Mucosa of rectum (tissue), 2 donors: ENCODE data around the gene INPP4B.

Source experiments
- H3K27ac ChIP-seq, 2 donors: one replicate each; pipeline ENCODE4 v1.7.0; 2013; ENCODE audit warnings: inconsistent platforms in 2 of 2, low read depth in 2 of 2, low read length in 2 of 2
- H3K27me3 ChIP-seq, 2 donors: one replicate each; pipeline ENCODE4 v1.7.0; 2013; ENCODE audit warnings: low read length in 2 of 2; ENCODE audit not compliant: control insufficient read depth in 2 of 2, insufficient read depth in 2 of 2
- H3K36me3 ChIP-seq, 2 donors: one replicate each; pipeline ENCODE4 v1.7.0; 2013; ENCODE audit warnings: low read length in 2 of 2; ENCODE audit not compliant: control insufficient read depth in 2 of 2, insufficient read depth in 2 of 2
- H3K4me1 ChIP-seq, 2 donors: one replicate each; pipeline ENCODE4 v1.7.0; 2013; ENCODE audit warnings: low read length in 2 of 2, mild to moderate bottlenecking in 1 of 2; ENCODE audit not compliant: control insufficient read depth in 2 of 2, insufficient read depth in 2 of 2
- H3K4me3 ChIP-seq, 2 donors: one replicate each; pipeline ENCODE4 v1.7.0; 2013; ENCODE audit warnings: low read length in 2 of 2
- H3K9ac ChIP-seq, 2 donors: one replicate each; pipeline ENCODE4 v1.7.0; 2013; ENCODE audit warnings: low read length in 2 of 2, low read depth in 1 of 2, mild to moderate bottlenecking in 1 of 2
- H3K9me3 ChIP-seq, 2 donors: one replicate each; pipeline ENCODE4 v1.7.0; 2013; ENCODE audit warnings: low read length in 2 of 2; ENCODE audit not compliant: control insufficient read depth in 2 of 2
- donor health status: healthy.
- donor health status: Normal muscosa, but diverticular disease.

INPP4B gene

DNA sequence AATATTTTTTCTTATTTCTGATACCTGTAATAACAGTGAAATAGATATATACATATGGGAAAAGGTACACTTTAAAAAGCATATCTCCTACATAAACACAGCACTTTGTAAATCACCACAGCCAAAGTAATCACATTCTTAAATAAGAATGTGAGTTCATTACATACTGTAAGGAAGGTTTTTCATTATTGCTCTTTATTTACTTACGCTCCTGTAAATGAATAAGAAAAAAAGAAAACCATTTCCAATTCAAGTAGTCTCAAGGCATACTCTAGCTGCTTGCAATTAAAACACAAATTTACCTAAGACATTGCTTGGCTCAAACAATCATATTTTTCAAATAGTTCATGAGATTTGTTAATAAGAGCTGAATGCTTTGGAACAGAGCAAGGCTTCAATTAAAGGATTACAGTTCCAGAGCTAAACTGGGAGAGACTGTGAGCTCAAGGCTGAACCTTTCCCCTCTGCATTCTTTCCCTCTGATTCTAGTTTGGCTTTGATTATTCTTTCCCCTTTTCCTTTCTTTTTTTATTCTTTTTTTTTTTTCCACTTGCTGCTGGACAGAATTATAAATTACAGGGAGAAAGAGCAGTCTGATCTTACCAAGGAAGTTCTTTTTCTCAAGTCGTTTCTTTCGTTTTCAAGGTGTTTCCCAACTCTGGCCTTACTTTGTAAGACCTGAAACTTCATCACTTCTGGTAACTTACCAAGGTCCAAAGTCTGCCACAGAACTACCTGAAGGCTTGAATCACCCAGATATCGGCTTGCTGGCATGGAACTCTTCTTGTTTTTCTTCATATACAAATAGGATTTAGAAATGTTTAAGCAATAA, 278.3 kb downstream of the INPP4B start:
- Histone ChIP-seq H3K27me3 (no peaks in the 10 kb centered on the region), H3K27ac (peak overlapping the region; percentile 61 to 82), H3K9ac (peak overlapping the region; percentile 27 to 59), H3K4me3 (peak overlapping the region; percentile 55 to 66), H3K9me3 (no peaks in the 10 kb centered on the region), H3K4me1 (peaks cover 0 to 18% of the 10 kb centered on the region in 2 donors), H3K36me3 (no peaks in the 10 kb centered on the region)

DNA sequence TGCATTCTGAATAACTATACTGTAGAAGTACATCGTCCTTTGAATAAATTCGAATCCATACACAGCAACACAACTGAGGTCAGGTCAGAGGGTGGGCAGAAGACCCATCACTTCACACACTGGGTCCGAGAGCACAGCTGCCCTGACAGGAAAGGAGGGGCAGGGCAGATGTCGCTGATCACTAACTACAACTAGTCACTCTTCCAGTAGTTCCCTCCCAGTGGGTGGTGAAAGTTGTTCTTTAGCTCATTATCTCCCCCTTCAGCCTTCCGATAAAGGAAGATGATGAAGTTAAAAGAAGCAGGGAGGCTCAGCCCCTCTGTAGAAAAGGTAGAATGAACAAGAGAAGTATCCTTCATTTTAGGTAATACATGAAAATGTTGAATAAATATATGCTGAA, 278.9 kb downstream of the INPP4B start:
- H3K27ac ChIP-seq, result peak overlapping the region; percentile 61 to 82
- H3K4me3 ChIP-seq, result peak overlapping the region; percentile 55 to 66

DNA sequence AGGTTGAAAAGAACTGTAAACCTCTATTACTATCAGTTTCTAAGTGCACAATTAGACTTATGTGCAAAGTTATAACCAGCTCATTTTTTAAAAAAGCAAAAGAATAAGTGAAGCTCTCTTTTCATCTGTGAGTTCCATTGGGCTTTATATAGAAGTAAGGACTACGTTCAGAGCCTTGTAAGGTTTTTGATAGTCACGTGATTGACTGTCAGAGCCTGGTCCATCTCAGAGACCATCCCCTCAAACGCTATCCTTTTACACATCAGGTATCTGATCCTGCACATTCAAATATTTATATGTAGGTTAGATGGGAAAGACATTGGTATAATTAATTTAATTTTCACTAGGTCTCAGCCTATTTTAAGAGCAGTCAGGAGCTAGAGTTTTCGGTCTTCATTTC, 279.3 kb downstream of the INPP4B start:
- no peaks in the 10 kb centered on the region for H3K9me3 ChIP-seq
- peak overlapping the region in 1 of 2 donors; percentile 46 for H3K9ac ChIP-seq
- H3K4me1 ChIP-seq, result peaks cover 0 to 18% of the 10 kb centered on the region in 2 donors
- H3K27me3 ChIP-seq, result no peaks in the 10 kb centered on the region
- peak overlapping the region; percentile 55 to 66 for H3K4me3 ChIP-seq
- peak overlapping the region; percentile 61 to 82 for H3K27ac ChIP-seq
- H3K36me3 ChIP-seq, result no peaks in the 10 kb centered on the region

More for the DNA sequence above, 278.9 kb downstream of the INPP4B start:
- peak overlapping the region in 1 of 2 donors; percentile 46 for H3K9ac ChIP-seq
- peaks cover 0 to 18% of the 10 kb centered on the region in 2 donors for H3K4me1 ChIP-seq
- H3K9me3 ChIP-seq, result no peaks in the 10 kb centered on the region
- H3K36me3 ChIP-seq, result no peaks in the 10 kb centered on the region
- H3K27me3 ChIP-seq, result no peaks in the 10 kb centered on the region

DNA sequence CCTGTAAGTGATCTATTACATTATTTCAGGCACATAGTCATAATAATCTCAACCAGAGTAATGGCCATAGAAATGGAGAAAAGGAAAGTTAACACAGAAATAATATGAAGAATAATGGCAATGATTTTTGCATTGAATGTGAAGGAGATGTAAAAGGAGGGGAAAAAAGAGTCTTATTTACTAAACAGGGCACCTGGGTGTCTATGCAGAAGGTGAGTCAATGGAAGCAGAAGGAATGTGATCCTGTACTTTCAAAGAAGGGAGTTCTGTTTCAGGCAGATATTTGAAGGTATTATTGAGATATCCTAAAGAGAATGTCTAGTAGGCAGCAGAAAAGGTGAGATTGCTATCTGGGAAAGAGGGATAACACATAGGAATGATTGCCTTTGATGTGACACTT, 279.9 kb downstream of the INPP4B start:
- H3K4me1 ChIP-seq, result peaks cover 0 to 18% of the 10 kb centered on the region in 2 donors
- peak overlapping the region; percentile 47 to 66 for H3K4me3 ChIP-seq
- no peaks in the 10 kb centered on the region for H3K27me3 ChIP-seq
- no peaks in the 10 kb centered on the region for H3K9me3 ChIP-seq
- no peaks in the 10 kb centered on the region for H3K36me3 ChIP-seq
- peak overlapping the region; percentile 38 to 57 for H3K27ac ChIP-seq
- peak overlapping the region in 1 of 2 donors; percentile 47 for H3K9ac ChIP-seq

DNA sequence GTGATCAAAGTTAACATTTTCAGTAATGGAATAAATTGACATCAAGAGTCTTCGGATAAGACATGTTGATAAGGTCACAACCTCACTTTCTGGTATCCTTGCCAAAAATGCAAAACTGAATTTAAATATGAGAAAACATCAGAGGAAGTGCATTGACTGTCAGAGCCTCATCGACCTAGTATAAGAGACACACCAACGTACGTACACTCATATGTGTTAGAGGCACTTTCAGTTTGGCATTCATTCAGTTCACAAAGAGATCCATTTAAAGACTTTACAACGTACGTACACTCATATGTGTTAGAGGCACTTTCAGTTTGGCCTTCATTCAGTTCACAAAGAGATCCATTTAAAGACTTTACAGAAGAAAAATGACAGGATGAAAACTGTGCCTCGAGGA, 280.3 kb downstream of the INPP4B start:
- Histone ChIP-seq H3K4me3 (peak overlapping the region; percentile 47 to 66), H3K27ac (peak overlapping the region; percentile 38 to 57), H3K36me3 (no peaks in the 10 kb centered on the region), H3K4me1 (peaks cover 0 to 18% of the 10 kb centered on the region in 2 donors), H3K9ac (peak overlapping the region; percentile 20 to 47), H3K27me3 (no peaks in the 10 kb centered on the region), H3K9me3 (no peaks in the 10 kb centered on the region)

DNA sequence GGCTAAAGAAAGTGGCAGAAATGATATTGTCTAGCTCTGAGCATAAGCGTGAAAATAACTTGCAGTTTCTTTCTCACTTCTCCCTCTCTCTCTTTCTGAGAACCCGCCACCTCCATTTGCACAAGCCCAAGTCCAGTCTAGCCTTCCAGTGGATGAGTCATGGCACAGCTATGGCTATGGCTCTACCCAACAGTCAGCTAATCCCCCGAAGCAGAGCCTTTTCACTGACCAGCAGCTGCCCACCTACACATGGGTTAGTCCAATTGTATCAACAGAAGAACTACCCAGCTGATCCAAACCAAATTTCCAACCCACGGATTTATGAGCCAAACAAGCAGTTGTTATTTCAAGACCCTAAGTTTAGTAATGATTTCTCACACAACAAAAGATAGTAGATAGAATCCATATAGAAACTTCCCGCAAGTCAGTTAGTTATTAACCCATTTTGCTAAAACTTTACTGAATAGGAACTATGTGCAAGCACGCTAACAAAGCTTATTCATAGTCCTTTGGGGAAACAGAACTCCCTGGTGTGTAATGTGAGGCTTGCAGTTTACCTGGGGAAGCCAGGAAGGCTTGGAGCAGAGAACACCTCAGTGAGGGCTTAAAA, 282.3 kb downstream of the INPP4B start:
- Histone ChIP-seq H3K27me3 (no peaks in the 10 kb centered on the region), H3K4me3 (no peak overlapping the region), H3K27ac (no peak overlapping the region), H3K4me1 (peaks cover 0 to 18% of the 10 kb centered on the region in 2 donors), H3K36me3 (no peaks in the 10 kb centered on the region), H3K9ac (no peak overlapping the region), H3K9me3 (no peaks in the 10 kb centered on the region)

DNA sequence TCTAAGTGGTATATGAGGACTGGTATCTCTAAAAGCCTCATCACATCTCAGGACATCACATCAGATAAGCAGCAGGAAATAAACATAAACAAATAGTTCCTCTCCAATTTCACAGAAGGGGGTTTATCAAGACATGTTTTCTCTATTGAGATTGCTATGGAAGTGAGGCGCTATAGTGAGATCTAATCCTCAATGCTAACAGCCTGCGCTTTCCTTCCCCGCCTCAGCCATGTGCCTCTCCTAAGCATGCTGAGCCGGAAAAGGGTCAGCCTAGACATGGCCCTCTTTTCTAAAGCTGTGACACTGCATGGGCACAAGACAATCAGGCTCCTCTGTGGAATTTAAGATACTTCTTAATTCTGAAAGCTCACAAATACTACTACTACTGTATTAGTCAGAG, 286.1 kb downstream of the INPP4B start:
- Histone ChIP-seq H3K9ac (no peak overlapping the region), H3K27ac (no peak overlapping the region), H3K4me1 (no peaks in the 10 kb centered on the region)

DNA sequence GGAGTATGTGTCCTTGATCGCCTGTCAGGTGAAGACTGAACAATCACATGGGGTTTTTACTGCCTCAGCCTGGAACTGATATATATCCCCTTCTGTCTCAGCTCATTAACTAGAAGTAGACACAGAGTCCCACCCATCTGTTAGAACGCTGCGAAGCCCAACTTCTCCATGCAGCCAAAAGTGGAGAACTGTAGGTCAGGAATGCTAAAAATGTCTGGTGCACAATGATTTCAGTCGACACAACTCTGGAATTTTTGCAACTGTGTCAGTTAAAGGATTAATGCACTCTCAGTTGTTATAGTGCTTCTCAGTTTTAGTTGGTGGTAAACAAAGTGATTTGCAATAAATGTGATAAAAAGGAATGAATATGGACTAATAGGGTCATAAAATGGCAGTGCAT, 287.2 kb downstream of the INPP4B start:
- Histone ChIP-seq H3K4me1 (no peaks in the 10 kb centered on the region), H3K27ac (no peak overlapping the region), H3K9ac (no peak overlapping the region), H3K4me3 (no peak overlapping the region), H3K9me3 (no peaks in the 10 kb centered on the region), H3K36me3 (no peaks in the 10 kb centered on the region), H3K27me3 (no peaks in the 10 kb centered on the region)

More for the DNA sequence above, 286.1 kb downstream of the INPP4B start:
- no peaks in the 10 kb centered on the region for H3K27me3 ChIP-seq
- no peaks in the 10 kb centered on the region for H3K36me3 ChIP-seq
- H3K9me3 ChIP-seq, result no peaks in the 10 kb centered on the region
- H3K4me3 ChIP-seq, result no peak overlapping the region

DNA sequence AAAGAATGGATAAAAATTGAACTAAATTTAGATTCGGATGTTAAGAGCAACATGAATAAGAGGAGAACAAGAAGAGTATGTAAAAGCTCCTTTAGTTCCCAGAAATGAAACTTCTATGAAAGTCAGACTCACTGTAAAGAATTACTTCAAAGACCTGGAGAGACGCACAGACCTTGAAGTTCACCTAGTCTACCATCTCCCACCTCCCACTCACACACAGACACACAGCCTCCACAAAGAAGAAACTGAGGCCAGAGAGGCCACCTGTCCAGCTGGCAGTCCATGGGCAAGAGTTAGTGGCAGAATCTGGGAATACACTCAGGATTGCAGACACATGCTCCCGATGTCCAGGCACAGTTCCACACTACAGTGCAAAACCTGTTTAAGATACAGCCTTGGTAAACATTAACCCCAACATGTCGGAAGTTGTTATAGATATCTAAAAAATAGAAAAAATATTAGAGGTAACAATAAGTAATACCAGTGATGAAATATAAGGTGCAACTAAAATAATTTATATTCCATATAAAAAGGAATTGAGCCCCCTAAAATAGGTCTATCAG, 288.8 kb downstream of the INPP4B start:
- no peaks in the 10 kb centered on the region for H3K4me1 ChIP-seq
- H3K9ac ChIP-seq, result no peak overlapping the region
- no peaks in the 10 kb centered on the region for H3K27me3 ChIP-seq
- H3K27ac ChIP-seq, result no peak overlapping the region
- H3K4me3 ChIP-seq, result no peak overlapping the region
- H3K36me3 ChIP-seq, result no peaks in the 10 kb centered on the region
- H3K9me3 ChIP-seq, result no peaks in the 10 kb centered on the region

DNA sequence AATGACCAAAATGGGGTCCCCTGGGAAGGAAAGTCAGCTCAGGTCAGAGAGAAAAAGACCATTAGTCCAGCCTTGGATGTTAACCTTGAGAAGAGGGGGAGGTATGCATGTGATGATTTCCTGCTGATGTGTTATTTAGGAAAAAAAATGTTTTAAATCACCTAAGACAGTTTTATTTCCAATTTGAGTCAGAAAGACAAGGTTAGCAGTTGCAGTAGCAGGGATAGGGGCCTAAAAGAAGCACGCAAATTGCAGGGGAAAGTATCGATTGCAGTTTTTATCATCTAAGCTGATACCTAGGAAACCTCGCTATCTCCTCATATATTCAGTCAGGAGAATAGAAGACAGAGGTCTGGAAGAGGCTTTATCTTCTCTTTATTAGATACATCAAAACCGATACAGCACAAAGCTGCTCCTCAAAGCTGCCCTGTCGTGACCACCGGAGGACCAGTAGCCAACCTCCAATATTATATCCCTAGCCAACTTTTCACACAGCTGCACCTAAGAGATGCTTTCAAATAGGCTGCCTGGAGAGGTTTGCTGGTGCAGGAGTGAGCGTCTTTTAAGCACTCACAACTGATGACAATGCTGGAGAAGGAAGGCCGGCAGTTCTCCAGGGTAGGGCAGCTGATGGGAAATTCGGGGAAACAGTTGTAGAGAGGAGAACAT, 289.4 kb downstream of the INPP4B start:
- H3K36me3 ChIP-seq, result no peaks in the 10 kb centered on the region
- H3K9ac ChIP-seq, result no peak overlapping the region
- no peak overlapping the region for H3K4me3 ChIP-seq
- H3K27me3 ChIP-seq, result no peaks in the 10 kb centered on the region
- no peaks in the 10 kb centered on the region for H3K9me3 ChIP-seq
- H3K27ac ChIP-seq, result no peak overlapping the region
- H3K4me1 ChIP-seq, result no peaks in the 10 kb centered on the region
